HepG2 (cell line): Measurements from ENCODE around the gene SP7. TPM values are rescaled to one million over a fixed set of nuclear protein-coding genes. Genes with fewer than 3 reads are reported as not detected.

Experiments
- AKNA ChIP-seq: sonication (generic); formaldehyde crosslinking; IDR thresholded peaks from 2 replicates; pipeline ENCODE4 v1.4.0; 2020; ENCODE audit warnings: missing genetic modification reagents, borderline replicate concordance
- DBP ChIP-seq: sonication (generic); formaldehyde crosslinking; IDR thresholded peaks from 2 replicates; pipeline ENCODE4 v1.4.0; 2020; ENCODE audit warnings: missing genetic modification reagents; ENCODE audit errors: not compliant biosample characterization
- KAT2B ChIP-seq: fragments of 150-350 bp; IDR thresholded peaks from 2 replicates; pipeline ENCODE4 v1.6.1; 2014; ENCODE audit warnings: low read depth, low read length, borderline replicate concordance
- KMT2A ChIP-seq: sonication (generic); formaldehyde crosslinking; IDR thresholded peaks from 2 replicates; pipeline ENCODE4 v1.4.0; 2020; ENCODE audit warnings: missing genetic modification reagents
- MEIS1 ChIP-seq: sonication (generic); formaldehyde crosslinking; IDR thresholded peaks from 2 replicates; pipeline ENCODE4 v1.9.0; 2021; ENCODE audit warnings: mild to moderate bottlenecking, missing genetic modification reagents, moderate library complexity, borderline replicate concordance
- MTERF4 ChIP-seq: sonication (generic); formaldehyde crosslinking; IDR thresholded peaks from 2 replicates; pipeline ENCODE4 v1.8.0; 2023; ENCODE audit warnings: mild to moderate bottlenecking, missing genetic modification reagents
- MTF2 ChIP-seq: sonication (generic); formaldehyde crosslinking; IDR thresholded peaks from 2 replicates; pipeline ENCODE4 v1.5.0; 2020; ENCODE audit warnings: missing genetic modification reagents, borderline replicate concordance
- SAP130 ChIP-seq: IDR thresholded peaks from 2 replicates; pipeline ENCODE4 v1.6.1; 2016; ENCODE audit warnings: low read depth
- SIX1 ChIP-seq: sonication (generic); formaldehyde crosslinking; IDR thresholded peaks from 2 replicates; pipeline ENCODE4 v1.4.0; 2020; ENCODE audit warnings: missing genetic modification reagents, borderline replicate concordance
- TIGD3 ChIP-seq: sonication (generic); formaldehyde crosslinking; IDR thresholded peaks from 2 replicates; pipeline ENCODE4 v1.5.1; 2020; ENCODE audit warnings: mild to moderate bottlenecking, missing genetic modification reagents, borderline replicate concordance
- YEATS2 ChIP-seq: sonication (generic); formaldehyde crosslinking; IDR thresholded peaks from 2 replicates; pipeline ENCODE4 v1.4.0; 2020; ENCODE audit warnings: missing genetic modification reagents, borderline replicate concordance
- ZBTB14 ChIP-seq: sonication (generic); formaldehyde crosslinking; IDR thresholded peaks from 2 replicates; pipeline ENCODE4 v1.4.0; 2020; ENCODE audit warnings: missing genetic modification reagents
- ZHX1 ChIP-seq: sonication (generic); formaldehyde crosslinking; IDR thresholded peaks from 2 replicates; pipeline ENCODE4 v1.8.1; 2022; ENCODE audit warnings: low read depth, mild to moderate bottlenecking, missing genetic modification reagents
- ZNF878 ChIP-seq: sonication (generic); formaldehyde crosslinking; IDR thresholded peaks from 2 replicates; pipeline ENCODE4 v1.8.1; 2023; ENCODE audit warnings: mild to moderate bottlenecking, missing genetic modification reagents, moderate library complexity
- polyA plus RNA-seq, 8 experiments: library from polyadenylated mRNA; depleted of rRNA in 3 of 8; stranded (reverse) in 7 of 8; unstranded in 1 of 8; fragments of >200 nt; fragmentation: Illumina TruSeq in 4 of 8; extraction: Trizol in 4 of 8; gene quantifications; 2 replicates each; pipeline versions ENCODE4 v1.2.1 to v1.2.3, GENCODE V29; 2011 to 2016; ENCODE audit warnings: low read depth in 4 of 8, missing spikeins in 1 of 8, mixed read lengths in 1 of 8; ENCODE audit not compliant: insufficient read depth in 1 of 8
- total RNA-seq, 5 experiments: library from RNA; depleted of rRNA; stranded (reverse); fragments of >200 nt; fragmentation: Illumina TruSeq; extraction: Trizol; gene quantifications; 2 replicates each; pipeline ENCODE4 v1.2.3, GENCODE V29; 2016; ENCODE audit warnings: low read depth in 1 of 5

Gene SP7
- total and polyA plus RNA-seq, 2 of the 13 experiments (the other 11 are each of a cell fraction or from before 2014, with no cell fraction given), result not detected

GRCh38 chr12:53299454-53300180 lies 36.5 kb downstream of the SP7 start, which contains the start of gene MYG1 (continued):
- TF ChIP-seq MEIS1 (CRISPR knock-in tag) (no peak), MTF2 (CRISPR knock-in tag) (no peak), ZBTB14 (CRISPR knock-in tag) (no peak), KMT2A (CRISPR knock-in tag) (peak; percentile 87), ZHX1 (no peak), SIX1 (CRISPR knock-in tag) (no peak), MTERF4 (peak; percentile 88; the same call in 1 of the 2 replicates), KAT2B (no peak), ZNF878 (CRISPR knock-in tag) (no peak), AKNA (CRISPR knock-in tag) (no peak), YEATS2 (CRISPR knock-in tag) (peak; percentile 58; the same call in 1 of the 2 replicates), SAP130 (peak; percentile 95), TIGD3 (0 out of 2 replicates have a peak, but pooled peaks have one; percentile 76), DBP (CRISPR knock-in tag) (no peak)
